ENCODE measurements around the gene PID1. TPM values are rescaled to one million over a fixed set of nuclear protein-coding genes. Genes with fewer than 3 reads are reported as not detected.

PID1 gene
- total and polyA plus RNA-seq, 4 donors = 13.3 to 52.0 (median 45.7) TPM

- H3K4me3 ChIP-seq (ENCODE audit: low read depth in 1 of 3, low read length in 3 of 3) = no peak overlapping the region
- peak overlapping the region; percentile 84 to 87 for H3K27ac ChIP-seq (ENCODE audit: low read depth in 1 of 2, low read length in 2 of 2)
- 28% methylated on average over 2 of the region's 2 CpGs for WGBS
- peaks cover 7 to 31% (median 12%) of the 10 kb centered on the region in 4 donors for H3K36me3 ChIP-seq (ENCODE audit: control insufficient read depth in 4 of 4, insufficient read depth in 3 of 4, low read depth in 1 of 4, low read length in 3 of 4)
- peaks cover 0 to 6% (median 0%) of the 10 kb centered on the region in 4 donors for H3K9me3 ChIP-seq (ENCODE audit: control insufficient read depth in 4 of 4, low read length in 3 of 4)
- H3K4me1 ChIP-seq (ENCODE audit: control insufficient read depth in 4 of 4, insufficient read depth in 4 of 4, low read length in 3 of 4) = peaks cover 2 to 12% (median 6%) of the 10 kb centered on the region in 4 donors
- no peak overlapping the region for H3K9ac ChIP-seq (ENCODE audit: low read depth in 1 of 2, low read length in 2 of 2)
- TF ChIP-seq TAF1 (conservative IDR thresholded peaks at IDR 0.05) (peak; percentile 29), RXRA (IDR thresholded peaks at IDR 0.05) (peak; percentile 88 to 95), ATF3 (IDR thresholded peaks at IDR 0.05) (no peak), SP1 (IDR thresholded peaks at IDR 0.05) (peak; percentile 66), FOXA2 (IDR thresholded peaks at IDR 0.05) (peak; percentile 99), HNF4A (conservative IDR thresholded peaks at IDR 0.05) (peak; percentile 83 to 90), NR2F2 (IDR thresholded peaks at IDR 0.05) (peak; percentile 83), HNF4G (IDR thresholded peaks at IDR 0.05) (peak; percentile 67), CTCF (IDR thresholded peaks at IDR 0.05; ENCODE audit: low read depth, low read length, missing input control) (no peak), RAD21 (IDR thresholded peaks at IDR 0.05) (peak; percentile 62 to 64), REST (IDR thresholded peaks at IDR 0.05) (peak; percentile 85), EGR1 (IDR thresholded peaks at IDR 0.05; ENCODE audit: low read depth in 2 of 2) (peak in 1 of 2 donors; percentile 60), MAX (IDR thresholded peaks at IDR 0.05) (peak; percentile 88), FOXA1 (IDR thresholded peaks at IDR 0.05) (peak; percentile 99), JUND (IDR thresholded peaks at IDR 0.05) (peak in 1 of 2 donors; percentile 79), GABPA (IDR thresholded peaks at IDR 0.05 in 1 of 2, conservative IDR thresholded peaks at IDR 0.05 in 1 of 2) (peak in 1 of 2 donors; percentile 8), YY1 (IDR thresholded peaks at IDR 0.05) (peak; percentile 89), ZBTB33 (IDR thresholded peaks at IDR 0.05) (peak; percentile 83)
- no peaks in the 10 kb centered on the region for H3K27me3 ChIP-seq (ENCODE audit: control insufficient read depth in 4 of 4, insufficient read depth in 4 of 4, low read length in 3 of 4)
- no peak for DNase-seq (ENCODE audit: low spot score)
Observed at GRCh38 chr2:229257985-229258384, 13.1 kb downstream of the PID1 start.
